Adrenal gland (tissue), 12 donors: ENCODE results near the gene SCUBE3. TPM values are rescaled to one million over a fixed set of nuclear protein-coding genes. Genes with fewer than 3 reads are reported as not detected.

Source experiments
- DNase-seq, 7 donors: peaks; one replicate each; pipeline ENCODE4 v3.0.0-alpha.2; 2019 to 2020
- H3K27ac ChIP-seq, 5 donors: fragments of 200-600 bp; sonication (generic) in 4 of 5; 1 replicate in 3 of 5; 2 replicates in 2 of 5; pipeline versions ENCODE4 v1.5.1 to v1.8.0; 2016 to 2020; ENCODE audit warnings: mild to moderate bottlenecking in 1 of 5
- H3K27me3 ChIP-seq: fragments of 200-600 bp; 2 replicates; pipeline ENCODE4 v1.8.0; 2021
- H3K36me3 ChIP-seq, 2 donors: fragments of 200-600 bp; replicated peaks in 1 of 2; 1 replicate in 1 of 2; 2 replicates in 1 of 2; pipeline versions ENCODE4 v1.5.1 to v1.8.0; 2018 to 2022
- H3K4me1 ChIP-seq, 2 donors: fragments of 200-600 bp; replicated peaks in 1 of 2; 1 replicate in 1 of 2; 2 replicates in 1 of 2; pipeline versions ENCODE4 v1.5.1 to v1.8.0; 2018 to 2021
- H3K4me3 ChIP-seq, 4 donors: fragments of 200-600 bp; sonication (generic) in 3 of 4; one replicate each; pipeline ENCODE4 v1.5.1; 2016 to 2018
- H3K9me3 ChIP-seq, 3 donors: fragments of 200-600 bp; sonication (generic) in 1 of 3; replicated peaks in 1 of 3; 1 replicate in 2 of 3; 2 replicates in 1 of 3; pipeline versions ENCODE4 v1.5.1 to v1.8.0; 2016 to 2021
- CTCF ChIP-seq, 6 experiments: fragments of 450-650 bp in 4 of 6; fragments of 200-600 bp in 2 of 6; sonication (generic) in 1 of 6; IDR thresholded peaks; 1 replicate in 5 of 6; 2 replicates in 1 of 6; pipeline versions ENCODE4 v1.5.1 to v1.8.0; 2016 to 2021; ENCODE audit warnings: antibody characterized with exemption in 6 of 6, mild to moderate bottlenecking in 2 of 6, moderate library complexity in 1 of 6
- POLR2A ChIP-seq, 2 donors: fragments of 450-650 bp; IDR thresholded peaks; one replicate each; pipeline ENCODE4 v1.6.1; 2017; ENCODE audit warnings: antibody characterized with exemption in 2 of 2, mild to moderate bottlenecking in 2 of 2, moderate library complexity in 1 of 2
- WGBS, 4 donors: extraction: QIAGEN DNeasy Blood & Tissue Kit in 2 of 4; methylation state at CpG; one replicate each; pipeline versions ENCODE4 v1.1.5 to v1.1.7; 2013 to 2017; 5-methylcytosine and 5-hydroxymethylcytosine counted together
- intact Hi-C, 2 donors: fragments of 100-400 bp; cut with DNase I; formaldehyde crosslinking; loops; one replicate each; pipeline versions ENCODE4 v1.14.1 to v1.15.0; 2022 to 2023
- polyA plus RNA-seq, 3 donors: library from polyadenylated mRNA; stranded (reverse); fragments of 200-250 nt in 2 of 3; fragments of 350-450 nt in 1 of 3; fragmentation: Illumina TruSeq in 1 of 3; extraction: RNeasy Lipid Tissue Mini Kit (QIAGEN cat#74804) in 1 of 3; gene quantifications; one replicate each; pipeline ENCODE4 v1.2.3, GENCODE V29; 2013 to 2014
- total RNA-seq, 9 donors: library from RNA; depleted of rRNA in 4 of 9; stranded (reverse); fragments of >200 nt in 4 of 9; fragments of 120-200 nt in 1 of 9; fragmentation: NEBNext Ultra II Directional in 1 of 9; extraction: Animal tissue kit (Norgen Biotek cat#: 25700) in 1 of 9; gene quantifications; one replicate each; pipeline versions ENCODE4 v1.1.0 to v1.2.4, GENCODE V29; 2013 to 2023
- donor health status: healthy with polysubstance abuse.
- donor health status: Bipolar disorder and iron deficiency.
- donor health status: DM: yes; HTN: yes; CAD: no.
- donor health status: DM: no; HTN: no; CAD: no.
- donor health status: DM: no; HTN: no; CAD: no.
- donor health status: DM: yes; HTN: yes; CAD: no.

SCUBE3 gene
- total and polyA plus RNA-seq, 12 donors = 0.50 to 32.8 (median 5.4) TPM

- Histone ChIP-seq H3K4me1 (peaks cover 0 to 10% of the 10 kb centered on the region in 2 donors), H3K9me3 (no peaks in the 10 kb centered on the region), H3K27me3 (no peaks in the 10 kb centered on the region), H3K36me3 (peaks cover 0 to 29% of the 10 kb centered on the region in 2 donors), H3K27ac (no peak overlapping the region), H3K4me3 (no peak overlapping the region)
- TF ChIP-seq CTCF (IDR thresholded peaks at IDR 0.05) = no peak
- intact Hi-C loops = no loop called here
- DNase-seq = no peak
- 90 to 99% (median 95%) methylated on average over 3 of the region's 3 CpGs for WGBS, 4 donors
Observed at GRCh38 chr6:35278708-35279107, 65.0 kb downstream of the SCUBE3 start.

GRCh38 chr6:35280903-35281302 lies 67.1 kb downstream of the SCUBE3 start:
- WGBS, 4 donors = 54 to 58% (median 56%) methylated on average over 3 to 4 of the region's 4 CpGs
- no peak for TF ChIP-seq POLR2A (IDR thresholded peaks at IDR 0.05)
- no peak for TF ChIP-seq CTCF (IDR thresholded peaks at IDR 0.05)
- Histone ChIP-seq H3K27me3 (no peaks in the 10 kb centered on the region), H3K36me3 (peaks cover 0 to 47% of the 10 kb centered on the region in 2 donors), H3K4me3 (no peak overlapping the region), H3K27ac (no peak overlapping the region), H3K9me3 (no peaks in the 10 kb centered on the region), H3K4me1 (no peaks in the 10 kb centered on the region)
- intact Hi-C loops = no loop called here
- peak in 1 of 7 donors; percentile 38 for DNase-seq

- no peak overlapping the region for H3K4me3 ChIP-seq
- H3K9me3 ChIP-seq = no peaks in the 10 kb centered on the region
- no peaks in the 10 kb centered on the region for H3K27me3 ChIP-seq
- peaks cover 0 to 63% of the 10 kb centered on the region in 2 donors for H3K36me3 ChIP-seq
- TF ChIP-seq CTCF (IDR thresholded peaks at IDR 0.05) = no peak
- no peak for TF ChIP-seq POLR2A (IDR thresholded peaks at IDR 0.05)
- 75 to 85% (median 79%) methylated on average over 2 of the region's 2 CpGs for WGBS, 4 donors
- H3K4me1 ChIP-seq = no peaks in the 10 kb centered on the region
- no peak overlapping the region for H3K27ac ChIP-seq
- DNase-seq = no peak
- intact Hi-C loops = no loop called here
Observed at GRCh38 chr6:35282472-35282871, 68.7 kb downstream of the SCUBE3 start.

- intact Hi-C loops = no loop called here
Observed at GRCh38 chr6:35283361-35283760, 69.6 kb downstream of the SCUBE3 start.

More at GRCh38 chr6:35283361-35283760, 69.6 kb downstream of the SCUBE3 start:
- Histone ChIP-seq H3K4me3 (no peak overlapping the region), H3K27me3 (no peaks in the 10 kb centered on the region), H3K36me3 (peaks cover 0 to 72% of the 10 kb centered on the region in 2 donors), H3K4me1 (no peaks in the 10 kb centered on the region), H3K9me3 (no peaks in the 10 kb centered on the region), H3K27ac (no peak overlapping the region)
- DNase-seq = no peak
- TF ChIP-seq POLR2A (IDR thresholded peaks at IDR 0.05) = no peak
- no peak for TF ChIP-seq CTCF (IDR thresholded peaks at IDR 0.05)
- 61 to 96% (median 73%) methylated on average over 2 of the region's 2 CpGs for WGBS, 4 donors
